A549 (cell line): Measurements from ENCODE around the gene PRKG1. TPM values are rescaled to one million over a fixed set of nuclear protein-coding genes. Genes with fewer than 3 reads are reported as not detected.

ENCODE experiments used
- ATAC-seq, 2 experiments: fragments of 200-7000 bp in 1 of 2; fragments of >200 bp in 1 of 2; cut with Nextera tagmentation in 1 of 2; cut with Tn5 transposase in 1 of 2; 3 replicates each; pipeline versions ENCODE4 v1.8.0 to v1.9.1; 2018 to 2020; ENCODE audit warnings: mild to moderate bottlenecking in 1 of 2, moderate library complexity in 1 of 2
- CTCF ChIA-PET: fragments of 300-600 bp; sonication (Branson Sonifier 250); formaldehyde crosslinking; extraction: SDS; loops from one replicate; lab custom pipeline; 2021; ENCODE audit warnings: antibody characterized with exemption, inconsistent platforms; lab: Yijun Ruan, JAX
- POLR2A ChIA-PET: fragments of 350-600 bp; formaldehyde crosslinking; extraction: SDS; loops from one replicate; lab custom pipeline; 2021; ENCODE audit warnings: antibody characterized with exemption, inconsistent platforms; lab: Yijun Ruan, JAX
- DNase-seq, 2 experiments: peaks; one replicate each; pipeline versions ENCODE4 v3.0.0 to v3.0.0-alpha.2; 2011 to 2016; ENCODE audit warnings: low read depth in 1 of 2, low spot score in 1 of 2
- FAIRE-seq: peaks from 2 replicates; lab custom pipeline; 2011; peaks lifted over from hg19 to GRCh38; lab: Jason Lieb, UNC
- H3K27ac ChIP-seq, 2 experiments: fragments of >200 bp; sonication (Bioruptor Twin); formaldehyde crosslinking; 3 replicates each; pipeline ENCODE4 v1.5.1; 2016 to 2017
- H3K4me1 ChIP-seq: fragments of >200 bp; sonication (Bioruptor Twin); formaldehyde crosslinking; 3 replicates; pipeline ENCODE4 v1.6.1; 2016
- H3K4me2 ChIP-seq: fragments of >200 bp; sonication (Bioruptor Twin); formaldehyde crosslinking; 3 replicates; pipeline ENCODE4 v1.6.1; 2016
- H3K4me3 ChIP-seq: fragments of >200 bp; sonication (Bioruptor Twin); formaldehyde crosslinking; 3 replicates; pipeline ENCODE4 v1.5.1; 2016
- H3K9me3 ChIP-seq: fragments of >200 bp; sonication (Bioruptor Twin); formaldehyde crosslinking; 3 replicates; pipeline ENCODE4 v1.6.1; 2016
- CBX2 ChIP-seq: fragments of 200-600 bp; sonication (generic); IDR thresholded peaks from 2 replicates; pipeline ENCODE4 v1.6.1; 2016; ENCODE audit warnings: low read depth, mild to moderate bottlenecking, borderline replicate concordance
- CHD2 ChIP-seq: fragments of 150-350 bp; IDR thresholded peaks from 2 replicates; pipeline ENCODE4 v1.6.1; 2014; ENCODE audit warnings: low read length; ENCODE audit not compliant: partially characterized antibody
- CHD4 ChIP-seq: fragments of 200-600 bp; sonication (generic); IDR thresholded peaks from 2 replicates; pipeline ENCODE4 v1.6.1; 2016; ENCODE audit warnings: antibody characterized with exemption, mild to moderate bottlenecking, borderline replicate concordance
- EHF ChIP-seq: fragments of 250-450 bp; sonication (Bioruptor Pico); IDR thresholded peaks from 2 replicates; pipeline ENCODE4 v1.5.0; 2020; ENCODE audit warnings: mild to moderate bottlenecking
- EHMT2 ChIP-seq: fragments of 200-600 bp; sonication (generic); IDR thresholded peaks from 2 replicates; pipeline ENCODE4 v1.6.1; 2016; ENCODE audit warnings: antibody characterized with exemption, low read depth, mild to moderate bottlenecking, moderate library complexity
- EP300 ChIP-seq, 2 experiments: fragments of >200 bp; sonication (Bioruptor Twin); formaldehyde crosslinking; IDR thresholded peaks; 2 replicates in 1 of 2; 3 replicates in 1 of 2; pipeline ENCODE4 v1.6.1; 2016 to 2017
- FOSB ChIP-seq: fragments of 250-450 bp; sonication (Bioruptor Pico); IDR thresholded peaks from 2 replicates; pipeline ENCODE4 v1.5.0; 2020; ENCODE audit warnings: mild to moderate bottlenecking, moderate library complexity
- FOSL2 ChIP-seq, 2 experiments: fragments of 450-650 bp in 1 of 2; fragments of >200 bp in 1 of 2; sonication (Bioruptor Twin) in 1 of 2; formaldehyde crosslinking; IDR thresholded peaks; 2 replicates each; pipeline versions ENCODE4 v1.5.0 to v1.6.1; 2016 to 2020; ENCODE audit warnings: mild to moderate bottlenecking in 1 of 2, moderate library complexity in 1 of 2
- HDAC2 ChIP-seq: fragments of 200-600 bp; sonication (generic); IDR thresholded peaks from 2 replicates; pipeline ENCODE4 v1.6.1; 2016
- HEYL ChIP-seq: fragments of 250-450 bp; sonication (Bioruptor Pico); IDR thresholded peaks from 2 replicates; pipeline ENCODE4 v1.8.0; 2021; ENCODE audit warnings: mild to moderate bottlenecking, moderate library complexity
- JUN ChIP-seq, 2 experiments: fragments of >200 bp; sonication (Bioruptor Twin); formaldehyde crosslinking; IDR thresholded peaks; 2 replicates in 1 of 2; 3 replicates in 1 of 2; pipeline ENCODE4 v1.6.1; 2016 to 2017
- MAFK ChIP-seq: fragments of 450-650 bp; IDR thresholded peaks from 2 replicates; pipeline ENCODE4 v1.6.1; 2014; ENCODE audit not compliant: partially characterized antibody
- MYC ChIP-seq: IDR thresholded peaks from 2 replicates; pipeline ENCODE4 v1.6.1; 2012; ENCODE audit warnings: mild to moderate bottlenecking, inconsistent platforms, low read length, improper control_type of control experiment, borderline replicate concordance
- NR3C1 ChIP-seq: fragments of >200 bp; sonication (Bioruptor Twin); formaldehyde crosslinking; IDR thresholded peaks from 3 replicates; pipeline ENCODE4 v1.6.1; 2017
- POLR2A ChIP-seq: IDR thresholded peaks from 2 replicates; pipeline ENCODE4 v1.6.1; 2012; ENCODE audit warnings: mild to moderate bottlenecking, low read length
- RCOR1 ChIP-seq: fragments of 150-350 bp; IDR thresholded peaks from 2 replicates; pipeline ENCODE4 v1.6.1; 2014; ENCODE audit warnings: antibody characterized with exemption, low read length, low read depth
- RNF2 ChIP-seq: fragments of 200-600 bp; sonication (generic); IDR thresholded peaks from 2 replicates; pipeline ENCODE4 v1.6.1; 2016; ENCODE audit warnings: low read depth, mild to moderate bottlenecking, antibody characterized with exemption, moderate library complexity, borderline replicate concordance
- SMC3 ChIP-seq: fragments of >200 bp; sonication (Bioruptor Twin); formaldehyde crosslinking; IDR thresholded peaks from 3 replicates; pipeline ENCODE4 v1.6.1; 2018; ENCODE audit warnings: inconsistent platforms
- TFCP2L1 ChIP-seq: fragments of 250-450 bp; sonication (Bioruptor Pico); IDR thresholded peaks from 2 replicates; pipeline ENCODE4 v1.5.0; 2021; ENCODE audit warnings: mild to moderate bottlenecking
- ZC3H11A ChIP-seq: fragments of 450-650 bp; IDR thresholded peaks from 2 replicates; pipeline ENCODE4 v1.6.1; 2014; ENCODE audit warnings: antibody characterized with exemption, mild to moderate bottlenecking
- ZNF302 ChIP-seq: fragments of 250-450 bp; sonication (Bioruptor Pico); IDR thresholded peaks from 2 replicates; pipeline ENCODE4 v1.9.0; 2021; ENCODE audit warnings: inconsistent platforms, mild to moderate bottlenecking, moderate library complexity
- WGBS: methylation state at CpG from one replicate; pipeline ENCODE4 v1.1.6; 2017; ENCODE audit errors: missing lambda C conversion rate; 5-methylcytosine and 5-hydroxymethylcytosine counted together
- polyA plus RNA-seq, 4 experiments: library from polyadenylated mRNA; depleted of rRNA in 3 of 4; stranded (reverse); fragments of >200 nt; fragmentation: RNase III in 1 of 4; extraction: RNeasy Plus Mini Kit Qiagen cat#74134 plus additional on column Dnase treatment in 1 of 4; gene quantifications; 2 replicates in 3 of 4; 3 replicates in 1 of 4; pipeline ENCODE4 v1.2.3, GENCODE V29; 2011 to 2017
- TF ChIP-seq, protein P1 (sequence below): IDR thresholded peaks from 2 replicates; pipeline ENCODE4 v1.6.1; 2012
- TF ChIP-seq, protein P2 (sequence below): fragments of >200 bp; sonication (Bioruptor Twin); formaldehyde crosslinking; IDR thresholded peaks from 3 replicates; pipeline ENCODE4 v1.6.1; 2016
- TF ChIP-seq, protein P3 (sequence below): fragments of 250-450 bp; sonication (Bioruptor Pico); IDR thresholded peaks from 2 replicates; pipeline ENCODE4 v1.5.0; 2021; ENCODE audit warnings: mild to moderate bottlenecking, moderate library complexity, borderline replicate concordance
- TF ChIP-seq, protein P4 (sequence below): IDR thresholded peaks from 2 replicates; pipeline ENCODE4 v1.6.1; 2012

PRKG1 gene
- polyA plus RNA-seq, 2 of the 4 experiments (the other 2 are of a cell fraction) = not detected

DNA sequence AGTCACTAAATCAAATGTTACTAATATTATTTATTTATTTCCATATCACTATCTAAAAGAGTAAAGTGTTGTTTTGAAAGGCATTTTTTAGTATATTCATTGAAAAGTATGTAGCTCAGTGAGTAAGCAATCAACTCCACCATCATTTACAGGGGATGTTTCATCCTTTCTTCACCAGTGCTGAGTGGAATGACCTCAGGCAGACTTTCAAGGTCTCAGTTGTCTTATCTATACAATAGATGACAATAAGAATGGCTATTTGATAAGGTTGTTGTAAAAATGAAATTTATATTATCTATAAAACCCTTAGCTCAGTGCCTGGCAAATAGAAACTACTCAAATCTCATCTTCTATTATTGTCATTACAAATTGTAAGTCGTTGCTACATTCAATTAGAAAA, 829.4 kb downstream of the PRKG1 start:
- DNase-seq = no peak
- Histone ChIP-seq H3K27ac (no peak overlapping the region), H3K4me2 (no peak overlapping the region), H3K4me1 (no peaks in the 10 kb centered on the region), H3K4me3 (no peak overlapping the region), H3K9me3 (no peaks in the 10 kb centered on the region)
- ChIA-PET CTCF (no interaction called here), POLR2A (no interaction called here)
- WGBS = 7% methylated on average over 1 of the region's 1 CpG
- FAIRE-seq = no peak
- TF ChIP-seq, protein P1, sequence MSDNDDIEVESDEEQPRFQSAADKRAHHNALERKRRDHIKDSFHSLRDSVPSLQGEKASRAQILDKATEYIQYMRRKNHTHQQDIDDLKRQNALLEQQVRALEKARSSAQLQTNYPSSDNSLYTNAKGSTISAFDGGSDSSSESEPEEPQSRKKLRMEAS = no peak
- TF ChIP-seq POLR2A (no peak), CHD2 (no peak)
- no peak for ATAC-seq

DNA sequence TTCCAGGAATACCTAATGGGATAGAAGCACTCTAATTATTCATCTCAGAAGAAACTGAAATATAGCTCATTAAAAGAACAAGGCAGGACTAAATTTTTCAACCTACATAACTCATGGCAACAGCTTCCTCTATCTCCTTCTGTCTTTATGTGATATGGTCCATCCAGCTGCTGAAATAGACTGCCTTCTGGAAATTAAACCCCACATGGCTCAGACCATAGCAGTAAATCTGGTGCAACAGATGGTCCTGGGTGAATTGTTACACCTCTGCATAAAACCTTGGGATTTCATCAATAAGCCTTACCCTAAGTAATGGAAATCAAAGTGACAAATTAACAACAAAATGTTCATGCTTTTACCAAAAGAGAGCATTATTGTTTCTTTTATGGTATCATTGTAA, 830.7 kb downstream of the PRKG1 start:
- no peak for ATAC-seq
- CTCF ChIA-PET = no interaction called here
- H3K9me3 ChIP-seq = no peaks in the 10 kb centered on the region
- H3K4me1 ChIP-seq = no peaks in the 10 kb centered on the region
- no peak overlapping the region for H3K4me2 ChIP-seq
- no peak for DNase-seq
- TF ChIP-seq RCOR1 = no peak
- TF ChIP-seq, protein P1 = no peak
- TF ChIP-seq SMC3 = no peak
- no peak for TF ChIP-seq CBX2
- TF ChIP-seq, protein P2, sequence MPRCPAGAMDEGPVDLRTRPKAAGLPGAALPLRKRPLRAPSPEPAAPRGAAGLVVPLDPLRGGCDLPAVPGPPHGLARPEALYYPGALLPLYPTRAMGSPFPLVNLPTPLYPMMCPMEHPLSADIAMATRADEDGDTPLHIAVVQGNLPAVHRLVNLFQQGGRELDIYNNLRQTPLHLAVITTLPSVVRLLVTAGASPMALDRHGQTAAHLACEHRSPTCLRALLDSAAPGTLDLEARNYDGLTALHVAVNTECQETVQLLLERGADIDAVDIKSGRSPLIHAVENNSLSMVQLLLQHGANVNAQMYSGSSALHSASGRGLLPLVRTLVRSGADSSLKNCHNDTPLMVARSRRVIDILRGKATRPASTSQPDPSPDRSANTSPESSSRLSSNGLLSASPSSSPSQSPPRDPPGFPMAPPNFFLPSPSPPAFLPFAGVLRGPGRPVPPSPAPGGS = no peak
- TF ChIP-seq JUN (IDR thresholded peaks at IDR 0.05) = no peak
- no peak for TF ChIP-seq MYC
- no peak for TF ChIP-seq RNF2
- TF ChIP-seq, protein P3, sequence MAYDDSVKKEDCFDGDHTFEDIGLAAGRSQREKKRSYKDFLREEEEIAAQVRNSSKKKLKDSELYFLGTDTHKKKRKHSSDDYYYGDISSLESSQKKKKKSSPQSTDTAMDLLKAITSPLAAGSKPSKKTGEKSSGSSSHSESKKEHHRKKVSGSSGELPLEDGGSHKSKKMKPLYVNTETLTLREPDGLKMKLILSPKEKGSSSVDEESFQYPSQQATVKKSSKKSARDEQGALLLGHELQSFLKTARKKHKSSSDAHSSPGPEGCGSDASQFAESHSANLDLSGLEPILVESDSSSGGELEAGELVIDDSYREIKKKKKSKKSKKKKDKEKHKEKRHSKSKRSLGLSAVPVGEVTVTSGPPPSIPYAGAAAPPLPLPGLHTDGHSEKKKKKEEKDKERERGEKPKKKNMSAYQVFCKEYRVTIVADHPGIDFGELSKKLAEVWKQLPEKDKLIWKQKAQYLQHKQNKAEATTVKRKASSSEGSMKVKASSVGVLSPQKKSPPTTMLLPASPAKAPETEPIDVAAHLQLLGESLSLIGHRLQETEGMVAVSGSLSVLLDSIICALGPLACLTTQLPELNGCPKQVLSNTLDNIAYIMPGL (CRISPR knock-in tag) = no peak
- TF ChIP-seq ZNF302 = no peak
- TF ChIP-seq FOSL2 (IDR thresholded peaks at IDR 0.05) = no peak
- no peak for TF ChIP-seq FOSL2 (CRISPR knock-in tag; IDR thresholded peaks at IDR 0.05)
- TF ChIP-seq TFCP2L1 (CRISPR knock-in tag) = no peak
- TF ChIP-seq CHD4 = no peak
- TF ChIP-seq HEYL (CRISPR knock-in tag) = no peak
- TF ChIP-seq, protein P4, sequence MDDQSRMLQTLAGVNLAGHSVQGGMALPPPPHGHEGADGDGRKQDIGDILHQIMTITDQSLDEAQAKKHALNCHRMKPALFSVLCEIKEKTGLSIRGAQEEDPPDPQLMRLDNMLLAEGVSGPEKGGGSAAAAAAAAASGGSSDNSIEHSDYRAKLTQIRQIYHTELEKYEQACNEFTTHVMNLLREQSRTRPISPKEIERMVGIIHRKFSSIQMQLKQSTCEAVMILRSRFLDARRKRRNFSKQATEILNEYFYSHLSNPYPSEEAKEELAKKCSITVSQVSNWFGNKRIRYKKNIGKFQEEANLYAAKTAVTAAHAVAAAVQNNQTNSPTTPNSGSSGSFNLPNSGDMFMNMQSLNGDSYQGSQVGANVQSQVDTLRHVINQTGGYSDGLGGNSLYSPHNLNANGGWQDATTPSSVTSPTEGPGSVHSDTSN = no peak
- TF ChIP-seq EHMT2 = no peak
- no peak for TF ChIP-seq EP300 (IDR thresholded peaks at IDR 0.05)
- no peak for TF ChIP-seq HDAC2
- POLR2A ChIA-PET = no interaction called here
- no peak overlapping the region for H3K4me3 ChIP-seq
- H3K27ac ChIP-seq = no peak overlapping the region
- no peak for FAIRE-seq

DNA sequence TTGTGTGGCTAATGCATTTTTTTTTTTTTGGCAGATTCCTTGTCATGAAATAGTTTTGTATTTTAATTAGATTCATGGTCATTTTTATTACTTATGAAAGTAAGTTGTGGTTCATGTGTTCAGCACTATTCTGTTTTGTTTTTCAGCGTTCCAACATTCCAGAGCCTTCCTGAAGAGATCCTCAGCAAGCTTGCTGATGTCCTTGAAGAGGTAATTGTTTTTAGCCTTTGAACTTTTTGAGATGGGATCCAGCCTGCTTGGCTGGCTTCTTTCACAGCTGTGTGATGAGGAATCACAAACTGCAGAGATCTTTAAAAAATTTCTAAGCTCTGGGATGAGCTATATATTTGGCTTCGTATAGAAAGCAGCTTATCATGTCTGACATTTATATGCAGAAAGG, 833.1 kb downstream of the PRKG1 start:
- DNase-seq (no peak), FAIRE-seq (no peak), ATAC-seq (no peak)
- Histone ChIP-seq H3K4me3 (no peak overlapping the region), H3K4me2 (no peak overlapping the region), H3K27ac (no peak overlapping the region), H3K4me1 (no peaks in the 10 kb centered on the region), H3K9me3 (no peaks in the 10 kb centered on the region)
- ChIA-PET POLR2A (no interaction called here), CTCF (no interaction called here)
- TF ChIP-seq ZC3H11A (no peak), CHD4 (no peak), FOSB (CRISPR knock-in tag) (no peak), NR3C1 (no peak), MAFK (no peak), CHD2 (no peak), EP300 (IDR thresholded peaks at IDR 0.05) (no peak), EHF (CRISPR knock-in tag) (no peak)
- TF ChIP-seq, protein P3 (CRISPR knock-in tag) = no peak
- 3% methylated on average over 2 of the region's 2 CpGs for WGBS
